K562 (cell line): ENCODE results near the gene PRKAR1A. TPM values are rescaled to one million over a fixed set of nuclear protein-coding genes. Genes with fewer than 3 reads are reported as not detected.

ENCODE experiments used
- ATAC-seq: fragments of 200-7000 bp; cut with Tn5 transposase; 3 replicates; pipeline ENCODE4 v1.9.1; 2020; ENCODE audit warnings: moderate library complexity
- BruUV-seq: library from RNA; stranded (reverse); fragments of 400-500 nt; replicated peaks from 2 replicates; lab custom pipeline; 2021; lab: Mats Ljungman, UMichigan
- CTCF ChIA-PET: fragments of 300-600 bp; formaldehyde crosslinking; extraction: SDS; loops from one replicate; lab custom pipeline; 2021; ENCODE audit warnings: low intra/inter-chr PET ratio; lab: Yijun Ruan, JAX
- POLR2A ChIA-PET: fragments of 300-600, 350-650 bp; sonication (Branson Sonifier 250); formaldehyde crosslinking; extraction: SDS; loops from one replicate; lab custom pipeline; 2021; ENCODE audit warnings: antibody characterized with exemption, inconsistent platforms; lab: Yijun Ruan, JAX
- DNase-seq, 4 experiments: peaks; one replicate each; pipeline versions ENCODE4 v3.0.0 to v3.0.0-alpha.2; 2011 to 2018; ENCODE audit warnings: low spot score in 3 of 4, mixed read lengths in 3 of 4; ENCODE audit errors: extremely low read depth in 1 of 4
- FAIRE-seq: peaks from 2 replicates; lab custom pipeline; 2011; peaks lifted over from hg19 to GRCh38; lab: Jason Lieb, UNC
- H2AFZ ChIP-seq: 2 replicates; pipeline ENCODE4 v1.6.0; 2011; ENCODE audit warnings: low read depth, low read length, control low read depth, inconsistent platforms
- H3K27ac ChIP-seq: fragments of 200-600 bp; 3 replicates; pipeline ENCODE4 v1.8.0; 2011; ENCODE audit warnings: low read depth, mild to moderate bottlenecking, control low read depth, inconsistent platforms, low read length, moderate library complexity, mixed read lengths; ENCODE audit errors: extremely low read depth
- H3K27me3 ChIP-seq, 2 experiments: fragments of 300-600 bp in 1 of 2; 2 replicates in 1 of 2; 3 replicates in 1 of 2; pipeline versions ENCODE4 v1.6.0 to v1.8.0; 2011; ENCODE audit warnings: inconsistent platforms in 2 of 2, low read length in 2 of 2, mild to moderate bottlenecking in 1 of 2, mixed read lengths in 1 of 2, moderate library complexity in 1 of 2; ENCODE audit not compliant: control insufficient read depth in 2 of 2, insufficient read depth in 2 of 2
- H3K36me3 ChIP-seq: fragments of 300-600 bp; 3 replicates; pipeline ENCODE4 v1.8.0; 2011; ENCODE audit warnings: mild to moderate bottlenecking, low read length, inconsistent platforms; ENCODE audit not compliant: control insufficient read depth, insufficient read depth
- H3K4me1 ChIP-seq, 2 experiments: fragments of 200-600 bp in 1 of 2; replicated peaks in 1 of 2; 2 replicates in 1 of 2; 3 replicates in 1 of 2; pipeline versions ENCODE4 v1.5.1 to v1.8.0; 2011; ENCODE audit warnings: inconsistent platforms in 2 of 2, low read length in 2 of 2, mild to moderate bottlenecking in 1 of 2, mixed read lengths in 1 of 2, moderate library complexity in 1 of 2; ENCODE audit not compliant: control insufficient read depth in 2 of 2, insufficient read depth in 2 of 2
- H3K4me2 ChIP-seq: 2 replicates; pipeline ENCODE4 v1.6.1; 2011; ENCODE audit warnings: low read length, control low read depth, inconsistent platforms, mixed read lengths; ENCODE audit not compliant: insufficient read depth
- H3K4me3 ChIP-seq: fragments of 200-600 bp; sonication (generic), shearing (Covaris generic); 2 replicates; pipeline ENCODE4 v1.5.1; 2016; ENCODE audit warnings: control low read depth, inconsistent platforms
- H3K79me2 ChIP-seq: fragments of 200-600 bp; 3 replicates; pipeline ENCODE4 v1.8.0; 2011; ENCODE audit warnings: low read length, inconsistent platforms; ENCODE audit not compliant: control insufficient read depth, insufficient read depth
- H3K9ac ChIP-seq, 2 experiments: 2 replicates each; pipeline versions ENCODE4 v1.6.0 to v1.6.1; 2011; ENCODE audit warnings: low read depth in 2 of 2, low read length in 2 of 2, control low read depth in 1 of 2, inconsistent platforms in 1 of 2, mild to moderate bottlenecking in 1 of 2, mixed read lengths in 1 of 2; ENCODE audit not compliant: insufficient read depth in 1 of 2
- H3K9me1 ChIP-seq: one replicate; pipeline ENCODE4 v1.6.0; 2011; ENCODE audit warnings: inconsistent platforms, mild to moderate bottlenecking, low read length, moderate library complexity; ENCODE audit not compliant: control insufficient read depth, insufficient read depth
- H3K9me3 ChIP-seq: replicated peaks from 2 replicates; pipeline ENCODE4 v1.5.1; 2011; ENCODE audit warnings: low read depth, low read length, inconsistent platforms; ENCODE audit not compliant: control insufficient read depth, insufficient read depth
- H4K20me1 ChIP-seq: replicated peaks from 2 replicates; pipeline ENCODE4 v1.6.1; 2011; ENCODE audit warnings: low read length, inconsistent platforms, mixed read lengths; ENCODE audit not compliant: control insufficient read depth, insufficient read depth
- CEBPB ChIP-seq: fragments of 450-650 bp; IDR thresholded peaks from 2 replicates; pipeline ENCODE4 v1.6.1; 2016; ENCODE audit warnings: missing genetic modification characterization, missing compliant biosample characterization
- CREM ChIP-seq: IDR thresholded peaks from 2 replicates; pipeline ENCODE4 v1.6.1; 2014; ENCODE audit warnings: antibody characterized with exemption, low read depth
- FOXA1 ChIP-seq: fragments of 450-650 bp; IDR thresholded peaks from 2 replicates; pipeline ENCODE4 v1.6.1; 2016; ENCODE audit warnings: mild to moderate bottlenecking, borderline replicate concordance
- HCFC1 ChIP-seq: IDR thresholded peaks from 2 replicates; pipeline ENCODE4 v1.6.1; 2012; ENCODE audit warnings: low read depth, low read length, improper control_type of control experiment
- HOXB6 ChIP-seq: fragments of 250-450 bp; sonication (Bioruptor Pico); IDR thresholded peaks from 2 replicates; pipeline ENCODE4 v1.5.1; 2022; ENCODE audit warnings: mild to moderate bottlenecking, borderline replicate concordance
- MXD1 ChIP-seq: fragments of 250-450 bp; sonication (Bioruptor Pico); IDR thresholded peaks from 2 replicates; pipeline ENCODE4 v1.8.0; 2021; ENCODE audit warnings: borderline replicate concordance, mild to moderate bottlenecking, moderate library complexity; ENCODE audit not compliant: poor library complexity, severe bottlenecking
- PTBP1 ChIP-seq: fragments of 200-400 bp; formaldehyde crosslinking; IDR thresholded peaks from 2 replicates; pipeline ENCODE4 v1.6.1; 2017; ENCODE audit warnings: low read depth, low read length
- SP2 ChIP-seq: IDR thresholded peaks from 2 replicates; pipeline ENCODE4 v1.6.1; 2011; ENCODE audit warnings: mild to moderate bottlenecking, low read depth, low read length, moderate library complexity; ENCODE audit not compliant: poor library complexity, severe bottlenecking; ENCODE audit errors: extremely low read depth
- SPI1 ChIP-seq: IDR thresholded peaks from 2 replicates; pipeline ENCODE4 v1.6.1; 2011; ENCODE audit warnings: low read depth, low read length, control low read depth, borderline replicate concordance
- SRSF1 ChIP-seq: fragments of 200-400 bp; formaldehyde crosslinking; IDR thresholded peaks from 2 replicates; pipeline ENCODE4 v1.6.1; 2017; ENCODE audit warnings: mild to moderate bottlenecking, low read depth, low read length, moderate library complexity
- ZNF134 ChIP-seq: fragments of 250-450 bp; sonication (Bioruptor Pico); conservative IDR thresholded peaks from 2 replicates; pipeline ENCODE4 v1.4.0; 2020
- ZNF384 ChIP-seq: IDR thresholded peaks from 2 replicates; pipeline ENCODE4 v1.6.1; 2012; ENCODE audit warnings: low read depth, low read length, improper control_type of control experiment
- ZNF584 ChIP-seq: fragments of 200-800 bp; sonication (Bioruptor generic); IDR thresholded peaks from 2 replicates; pipeline ENCODE4 v1.6.1; 2016; ENCODE audit warnings: low read depth, mild to moderate bottlenecking, missing genetic modification characterization, missing compliant biosample characterization
- WGBS: fragments of 100-300 bp; shearing (Covaris generic); methylation state at CpG from one replicate; pipeline ENCODE4 v1.1.6; 2016; ENCODE audit warnings: low coverage, mixed read lengths; ENCODE audit not compliant: insufficient coverage; ENCODE audit errors: missing lambda C conversion rate; 5-methylcytosine and 5-hydroxymethylcytosine counted together
- in situ Hi-C: fragments of 300-500 bp; cut with MboI; formaldehyde crosslinking; loops from 4 replicates; pipeline ENCODE4 v1.15.0; 2018; ENCODE audit warnings: inconsistent platforms, mixed read lengths
- intact Hi-C: fragments of 100-400 bp; cut with micrococcal nuclease; formaldehyde crosslinking; loops from 2 replicates; pipeline ENCODE4 v1.14.2; 2022
- polyA plus RNA-seq, 8 experiments: library from polyadenylated mRNA; depleted of rRNA in 4 of 8; stranded (reverse) in 5 of 8; unstranded in 3 of 8; fragments of >200 nt; fragmentation: Nextera tagmentation in 2 of 8; fragmentation: Illumina TruSeq in 1 of 8; extraction: Ambion mirVana in 2 of 8; extraction: Trizol in 1 of 8; gene quantifications; 2 replicates each; pipeline versions ENCODE4 v1.2.1 to v1.2.3, GENCODE V29; 2011 to 2014; ENCODE audit warnings: inconsistent platforms in 1 of 8, missing spikeins in 1 of 8
- total RNA-seq, 7 experiments: library from RNA; depleted of rRNA in 6 of 7; stranded (reverse); fragments of >200 nt in 6 of 7; fragmentation: Illumina TruSeq in 2 of 7; extraction: Trizol in 2 of 7; gene quantifications; 2 replicates each; pipeline versions ENCODE4 v1.2.1 to v1.2.3, GENCODE V29; 2011 to 2021; ENCODE audit warnings: low replicate concordance in 1 of 7

The PRKAR1A gene
- total and polyA plus RNA-seq, 9 of the 15 experiments (the other 6 are each of a cell fraction or from before 2014, with no cell fraction given) = 15.0 to 95.6 (median 67.5) TPM

- TF ChIP-seq SP2 = no peak
- no peak for TF ChIP-seq HCFC1
- TF ChIP-seq SPI1 = peak; percentile 100
- no peak for TF ChIP-seq SRSF1
- TF ChIP-seq, all 486 proteins: peak for 5
Measured at GRCh38 chr17:68497885-68498319, 14.3 kb upstream of the PRKAR1A start (continued).

DNA sequence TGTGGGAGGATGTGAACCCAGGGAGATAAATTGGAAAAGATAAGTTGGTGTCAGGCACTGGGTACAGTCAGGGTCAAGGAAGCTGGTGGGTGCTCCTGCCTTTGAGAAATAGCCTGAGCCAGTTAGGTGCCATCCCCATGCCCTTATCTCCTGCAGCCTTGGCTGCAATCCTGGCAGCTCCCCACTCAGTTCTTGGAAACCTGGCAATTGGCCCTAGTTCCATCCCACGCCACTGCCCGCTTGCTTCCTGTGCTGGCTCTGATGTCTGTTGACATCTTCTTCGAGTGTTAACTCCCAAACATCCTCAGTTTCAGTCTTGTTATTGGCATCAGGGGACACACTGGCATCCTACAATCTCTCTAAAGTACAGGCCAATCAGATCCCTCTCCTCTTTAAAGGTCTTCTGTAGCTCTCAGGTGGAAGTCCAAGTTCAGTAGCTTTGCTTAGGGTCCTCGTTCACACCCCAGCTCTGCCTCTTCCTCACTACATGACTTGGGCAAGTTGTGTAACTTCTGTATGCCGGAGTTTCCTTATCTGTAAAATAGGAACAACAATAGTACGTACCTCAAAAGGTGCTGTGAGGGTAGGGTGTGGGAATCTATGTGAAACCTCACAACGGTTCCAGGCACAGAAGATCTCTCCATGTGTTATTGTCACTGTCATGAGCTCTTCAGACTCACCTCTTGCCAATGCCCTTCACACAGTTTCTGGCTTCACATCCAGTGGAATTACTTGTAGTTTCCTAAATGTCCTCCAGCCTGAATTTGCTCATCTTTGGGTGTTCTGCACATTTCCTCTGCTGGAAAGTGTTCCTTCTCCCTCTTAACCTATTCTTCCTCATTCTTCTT lies 13.5 kb upstream of the PRKAR1A start:
- no peaks in the 10 kb centered on the region; a peak in 1 of 5 replicates for H3K27me3 ChIP-seq
- H3K4me2 ChIP-seq = peak overlapping the region; percentile 38
- peaks cover 0 to 10% of the 10 kb centered on the region in 2 experiments; a peak in 3 of 5 replicates for H3K4me1 ChIP-seq
- H3K27ac ChIP-seq = peak overlapping the region; percentile 43; the same call in 1 of the 3 replicates
- no peaks in the 10 kb centered on the region for H3K36me3 ChIP-seq
- CTCF ChIA-PET = no interaction called here
- H4K20me1 ChIP-seq = no peaks in the 10 kb centered on the region
- H2AFZ ChIP-seq = peak overlapping the region; percentile 66
- in situ Hi-C loops (no loop called here), intact Hi-C loops (no loop called here)
- no peak overlapping the region for H3K4me3 ChIP-seq
- peak overlapping the region in 1 of 2 experiments; percentile 18; a peak in 1 of 4 replicates for H3K9ac ChIP-seq
- no TSS peak for BruUV-seq
- no peak for TF ChIP-seq ZNF134 (CRISPR knock-in tag)
- TF ChIP-seq MXD1 (CRISPR knock-in tag) = no peak
- TF ChIP-seq PTBP1 = no peak
- TF ChIP-seq HOXB6 (CRISPR knock-in tag) = no peak
- peak; percentile 37; the same call in 1 of the 2 replicates for TF ChIP-seq CEBPB (tag)
- TF ChIP-seq ZNF584 (CRISPR knock-in tag) = no peak
- no peak for TF ChIP-seq ZNF384
- no peak for TF ChIP-seq CREM
- no peak for TF ChIP-seq FOXA1
- H3K79me2 ChIP-seq = no peaks in the 10 kb centered on the region
- FAIRE-seq (peak; percentile 11), ATAC-seq (no peak), DNase-seq (no peak)
- POLR2A ChIA-PET = interaction anchor here (0.8 to 2.4 kb wide), 2 partner anchors 10 to 14 kb away, joined by 3 to 9 read pairs; partner anchors contain the start of gene PRKAR1A
- WGBS = 11% methylated on average over 7 of the region's 7 CpGs
- no peaks in the 10 kb centered on the region; the same call in 1 of the 2 replicates for H3K9me3 ChIP-seq
- H3K9me1 ChIP-seq = no peaks in the 10 kb centered on the region
